ENCODE results near the gene PNMA1. TPM values are rescaled to one million over a fixed set of nuclear protein-coding genes. Genes with fewer than 3 reads are reported as not detected.
A peak's percentile ranks its signal among the peaks of the same experiment; 100 is the strongest.
"Not testable (repeated sequence)": the region's sequence is repeated elsewhere in the genome, so short reads cannot be mapped to it uniquely, and the experiment has no call there.

PNMA1 gene
- total RNA-seq, 4 donors from 2014 or later = 21.7 to 27.7 (median 24.7) TPM

GRCh38 chr14:73712071-73712506 lies 2.1 kb downstream of the PNMA1 start:
- intact Hi-C loops (cut with DNase I) = no loop called here
- Histone ChIP-seq H3K27ac (peak overlapping the region in 2 of 3 donors; percentile 4 to 43), H3K36me3 (no peaks in the 10 kb centered on the region), H3K4me1 (peaks cover 17 to 20% of the 10 kb centered on the region in 2 donors), H3K27me3 (no peaks in the 10 kb centered on the region), H3K4me3 (replicated peaks in 1 of 3) (peak overlapping the region in 1 of 3 donors; percentile 79), H3K9me3 (no peaks in the 10 kb centered on the region)
- DNase-seq = no peak
- no peak for TF ChIP-seq POLR2A (IDR thresholded peaks at IDR 0.05)
- TF ChIP-seq, protein P1, sequence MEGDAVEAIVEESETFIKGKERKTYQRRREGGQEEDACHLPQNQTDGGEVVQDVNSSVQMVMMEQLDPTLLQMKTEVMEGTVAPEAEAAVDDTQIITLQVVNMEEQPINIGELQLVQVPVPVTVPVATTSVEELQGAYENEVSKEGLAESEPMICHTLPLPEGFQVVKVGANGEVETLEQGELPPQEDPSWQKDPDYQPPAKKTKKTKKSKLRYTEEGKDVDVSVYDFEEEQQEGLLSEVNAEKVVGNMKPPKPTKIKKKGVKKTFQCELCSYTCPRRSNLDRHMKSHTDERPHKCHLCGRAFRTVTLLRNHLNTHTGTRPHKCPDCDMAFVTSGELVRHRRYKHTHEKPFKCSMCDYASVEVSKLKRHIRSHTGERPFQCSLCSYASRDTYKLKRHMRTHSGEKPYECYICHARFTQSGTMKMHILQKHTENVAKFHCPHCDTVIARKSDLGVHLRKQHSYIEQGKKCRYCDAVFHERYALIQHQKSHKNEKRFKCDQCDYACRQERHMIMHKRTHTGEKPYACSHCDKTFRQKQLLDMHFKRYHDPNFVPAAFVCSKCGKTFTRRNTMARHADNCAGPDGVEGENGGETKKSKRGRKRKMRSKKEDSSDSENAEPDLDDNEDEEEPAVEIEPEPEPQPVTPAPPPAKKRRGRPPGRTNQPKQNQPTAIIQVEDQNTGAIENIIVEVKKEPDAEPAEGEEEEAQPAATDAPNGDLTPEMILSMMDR (IDR thresholded peaks at IDR 0.05) = no peak
- 44 to 46% methylated on average over 11 of the region's 11 CpGs for WGBS, 2 donors

- no peak overlapping the region for H3K27ac ChIP-seq
- intact Hi-C loops (cut with DNase I) = no loop called here
- H3K9me3 ChIP-seq = no peaks in the 10 kb centered on the region
- no peak for DNase-seq
- H3K4me1 ChIP-seq = peaks cover 17 to 20% of the 10 kb centered on the region in 2 donors
- no peaks in the 10 kb centered on the region for H3K27me3 ChIP-seq
- no peak for TF ChIP-seq POLR2A (IDR thresholded peaks at IDR 0.05)
- TF ChIP-seq, protein P1 (IDR thresholded peaks at IDR 0.05) = no peak
- 86 to 91% methylated on average over 5 of the region's 5 CpGs for WGBS, 2 donors
- no peak overlapping the region for H3K4me3 ChIP-seq (replicated peaks in 1 of 3)
- no peaks in the 10 kb centered on the region for H3K36me3 ChIP-seq
Observed at GRCh38 chr14:73710737-73711136, 3.4 kb downstream of the PNMA1 start.

DNA sequence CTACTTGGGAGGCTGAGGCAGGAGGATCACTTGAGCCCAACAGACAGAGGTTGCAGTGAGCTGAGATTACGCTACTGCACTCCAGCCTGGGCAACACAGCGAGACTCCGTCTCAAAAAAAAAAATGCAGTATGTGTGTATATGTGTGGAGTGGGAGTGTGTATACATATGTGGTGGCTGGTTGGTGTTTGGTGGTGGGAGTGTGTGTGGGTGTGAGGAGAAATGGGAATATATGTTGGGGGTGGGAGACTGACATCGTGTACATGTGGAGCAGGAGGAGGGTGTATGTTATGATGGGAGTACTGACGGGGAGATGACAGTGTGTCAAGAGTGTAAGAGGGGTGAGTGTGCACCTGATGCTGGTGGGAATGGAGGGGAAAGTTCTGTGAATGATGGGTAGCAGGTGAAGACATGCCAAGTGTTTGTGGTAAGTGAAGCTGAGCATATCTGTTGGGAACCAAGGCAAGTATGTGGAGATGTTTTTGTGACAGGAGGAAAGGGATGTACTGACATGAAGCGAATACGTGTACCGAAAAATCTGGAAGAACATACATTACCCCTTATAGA lies 4.2 kb downstream of the PNMA1 start:
- no peaks in the 10 kb centered on the region for H3K27me3 ChIP-seq
- no peak overlapping the region for H3K4me3 ChIP-seq (replicated peaks in 1 of 3)
- H3K4me1 ChIP-seq = peaks cover 17 to 20% of the 10 kb centered on the region in 2 donors
- intact Hi-C loops (cut with DNase I) = no loop called here
- no peaks in the 10 kb centered on the region for H3K36me3 ChIP-seq
- H3K9me3 ChIP-seq = no peaks in the 10 kb centered on the region
- DNase-seq = no peak
- TF ChIP-seq, protein P1 (IDR thresholded peaks at IDR 0.05) = no peak
- TF ChIP-seq POLR2A (IDR thresholded peaks at IDR 0.05) = no peak
- H3K27ac ChIP-seq = no peak overlapping the region
- WGBS, 2 donors = 94 to 95% methylated on average over 8 of the region's 8 CpGs

- H3K4me3 ChIP-seq (replicated peaks in 1 of 3); DNase-seq; H3K27me3 ChIP-seq; H3K9me3 ChIP-seq; intact Hi-C loops (cut with DNase I); H3K27ac ChIP-seq; H3K36me3 ChIP-seq: not testable (repeated sequence)
- 86 to 88% methylated on average over 4 of the region's 4 CpGs for WGBS, 2 donors
- H3K4me1 ChIP-seq = peaks cover 14% of the 10 kb centered on the region in 2 donors
Observed at GRCh38 chr14:73708076-73708475, 6.1 kb downstream of the PNMA1 start.

DNA sequence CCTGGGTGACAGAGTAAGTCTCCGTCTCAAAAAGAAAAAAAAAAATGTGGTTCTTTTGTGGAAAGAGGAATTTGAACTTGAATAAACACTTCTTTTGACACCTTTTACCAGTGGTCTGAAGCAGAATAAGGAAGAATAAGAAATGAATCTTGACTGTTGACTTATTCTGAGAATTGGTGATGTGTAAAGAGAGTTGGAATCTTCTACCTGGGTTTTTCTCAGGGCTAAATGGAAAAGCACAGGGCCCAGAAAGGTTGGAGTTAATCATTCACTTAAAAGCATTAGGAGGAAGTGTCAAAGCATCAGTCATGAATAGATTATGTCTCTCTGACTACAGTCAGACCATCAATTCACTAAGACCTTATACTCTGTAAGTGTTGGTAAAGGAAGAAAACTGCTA lies 13.9 kb downstream of the PNMA1 start:
- H3K27me3 ChIP-seq = no peaks in the 10 kb centered on the region
- H3K4me3 ChIP-seq (replicated peaks in 1 of 3) = no peak overlapping the region
- no peaks in the 10 kb centered on the region for H3K36me3 ChIP-seq
- intact Hi-C loops (cut with DNase I) = no loop called here
- H3K9me3 ChIP-seq = no peaks in the 10 kb centered on the region
- no peak for DNase-seq
- H3K27ac ChIP-seq = no peak overlapping the region
- TF ChIP-seq, protein P1 (IDR thresholded peaks at IDR 0.05) = no peak
- no peak for TF ChIP-seq POLR2A (IDR thresholded peaks at IDR 0.05)
- H3K4me1 ChIP-seq = no peaks in the 10 kb centered on the region
- 74 to 80% methylated on average over 1 of the region's 1 CpG for WGBS, 2 donors
